HG02973 (cell line): ENCODE results near the gene HAUS5.
A peak's percentile ranks its signal among the peaks of the same experiment; 100 is the strongest.
"Not testable (repeated sequence)": the region's sequence is repeated elsewhere in the genome, so short reads cannot be mapped to it uniquely, and the experiment has no call there.

Experiments
- ATAC-seq: cut with Tn5 transposase; IDR thresholded peaks from one replicate; pipeline ENCODE4 v1.9.1; 2021; ENCODE audit warnings: moderate library complexity; ENCODE audit not compliant: unreplicated experiment

Gene HAUS5

GRCh38 chr19:35642312-35642711, 29.8 kb downstream of the HAUS5 start:
- no peak for ATAC-seq

DNA sequence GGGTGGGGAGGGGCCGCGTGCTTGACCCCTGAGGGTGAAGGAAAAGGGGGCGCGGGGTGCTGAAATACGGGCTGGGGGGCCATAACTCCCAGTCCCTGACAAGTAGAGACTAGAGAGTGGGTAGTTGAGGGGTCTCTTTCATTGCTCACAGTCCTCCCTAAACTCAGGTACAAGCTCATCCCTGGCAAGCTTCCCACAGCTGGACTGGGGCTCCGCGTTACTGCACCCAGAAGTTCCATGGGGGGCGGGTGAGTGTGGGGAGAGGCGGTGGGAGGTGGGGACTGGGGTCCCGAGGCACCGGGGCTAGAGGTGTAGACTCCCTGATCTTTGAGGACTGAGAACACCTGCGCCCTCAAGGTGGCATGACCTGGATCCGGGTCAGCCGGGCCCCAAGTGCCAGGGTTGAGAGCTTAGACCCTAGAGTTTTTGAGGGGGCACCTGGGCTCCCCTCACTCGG, 30.3 kb downstream of the HAUS5 start:
- ATAC-seq = no peak

- ATAC-seq = peak; percentile 33
Observed at GRCh38 chr19:35643255-35644205, 31.0 kb downstream of the HAUS5 start.

GRCh38 chr19:35644206-35644986, 31.9 kb downstream of the HAUS5 start:
- ATAC-seq = peak; percentile 56

- ATAC-seq = no peak
Observed at GRCh38 chr19:35644987-35645679, 32.6 kb downstream of the HAUS5 start.

DNA sequence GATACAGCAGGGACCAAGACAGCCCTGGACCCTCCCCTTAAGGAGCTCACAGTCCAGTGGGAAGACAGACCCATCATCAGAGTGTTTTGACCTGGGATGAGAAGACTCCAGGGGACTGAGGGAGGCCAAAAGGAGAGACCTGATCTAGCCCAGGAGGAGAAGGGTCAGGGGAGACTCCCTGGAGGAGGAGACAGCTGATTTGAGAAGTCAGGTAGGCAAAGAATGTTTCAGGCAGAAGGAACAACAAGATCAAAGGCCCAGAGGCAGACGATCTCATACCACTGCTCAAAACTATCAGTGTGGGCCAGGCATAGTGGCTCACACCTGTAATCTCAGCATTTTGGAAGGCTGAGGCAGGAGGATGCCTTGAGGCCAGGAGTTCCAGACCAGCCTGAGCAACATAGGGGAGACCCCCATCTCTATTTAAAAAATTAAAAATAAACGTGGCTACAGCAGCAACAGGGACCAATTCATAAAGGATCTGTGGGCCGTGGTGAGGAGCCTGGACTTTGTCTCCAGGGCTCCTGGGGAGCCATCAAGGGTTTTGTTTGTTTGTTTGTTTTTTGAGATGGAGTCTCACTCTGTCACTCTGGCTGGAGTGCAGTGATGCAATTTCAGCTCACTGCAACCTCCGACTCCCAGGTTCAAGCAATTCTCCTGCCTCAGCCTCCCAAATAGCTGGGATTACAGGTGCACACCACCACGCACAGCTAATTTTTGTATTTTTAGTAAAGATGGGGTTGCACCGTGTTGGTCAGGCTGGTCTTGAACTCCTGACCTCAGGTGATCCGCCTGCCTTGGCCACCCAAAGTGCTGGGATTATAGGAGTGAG, 33.4 kb downstream of the HAUS5 start:
- ATAC-seq = no peak

DNA sequence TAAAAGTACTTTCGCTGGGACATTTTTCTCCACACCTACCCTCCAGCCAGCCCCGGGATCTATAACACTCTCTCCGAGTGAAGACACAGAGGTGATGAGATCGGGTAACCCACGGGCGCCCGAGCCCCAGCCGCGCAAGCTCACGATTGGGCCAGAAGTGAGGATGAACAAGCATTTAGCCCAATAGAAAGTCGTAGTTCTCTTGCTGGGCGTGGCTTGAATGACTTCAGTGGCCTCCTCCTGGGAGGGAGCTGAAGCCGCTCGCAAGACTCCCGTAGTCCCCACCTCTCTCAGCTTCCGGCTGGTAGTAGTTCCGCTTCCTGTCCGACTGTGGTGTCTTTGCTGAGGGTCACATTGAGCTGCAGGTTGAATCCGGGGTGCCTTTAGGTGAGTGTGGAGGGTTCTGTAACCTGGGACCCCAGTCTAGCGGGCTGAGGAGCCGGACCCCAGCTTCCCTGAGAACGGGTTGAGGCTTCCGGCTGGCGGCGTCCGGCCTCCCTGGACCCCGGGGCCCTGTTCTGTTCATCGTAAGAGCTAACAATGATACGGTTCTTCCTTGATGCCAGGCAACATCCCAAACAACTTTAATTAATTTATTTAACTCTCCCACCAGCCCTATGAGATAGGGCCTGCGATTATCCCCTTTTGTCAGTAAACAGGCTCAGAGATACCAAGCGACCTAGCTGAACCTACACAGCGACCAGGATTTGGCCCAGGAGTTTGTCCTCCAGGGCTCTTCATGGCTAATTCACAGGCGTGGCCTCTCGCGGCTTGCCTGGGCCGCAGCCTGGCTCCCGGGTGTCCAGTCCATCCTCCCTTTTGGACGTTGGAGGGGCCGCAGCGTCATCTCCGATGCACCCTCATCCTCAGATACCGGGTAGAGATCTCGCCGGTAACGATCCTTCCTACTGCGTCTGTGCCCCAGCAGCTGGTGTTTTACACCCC, 35.8 kb downstream of the HAUS5 start, which contains the start of gene COX6B1:
COX6B1 (plus strand) TSS at position 307 of the 945 bp plus-strand sequence. CDS start 2,921 bp downstream, outside the sequence.
- peak; percentile 48 for ATAC-seq

- no peak for ATAC-seq
Observed at GRCh38 chr19:35650581-35650980, 38.0 kb downstream of the HAUS5 start.

- ATAC-seq = not testable (repeated sequence)
Observed at GRCh38 chr19:35654828-35655227, 42.3 kb downstream of the HAUS5 start.

- no peak for ATAC-seq
Observed at GRCh38 chr19:35655600-35655999, 43.1 kb downstream of the HAUS5 start.

GRCh38 chr19:35656700-35657099, 44.2 kb downstream of the HAUS5 start:
- no peak for ATAC-seq

GRCh38 chr19:35657904-35658700, 45.6 kb downstream of the HAUS5 start:
- no peak for ATAC-seq

GRCh38 chr19:35661995-35662340, 49.4 kb downstream of the HAUS5 start:
- ATAC-seq = no peak

DNA sequence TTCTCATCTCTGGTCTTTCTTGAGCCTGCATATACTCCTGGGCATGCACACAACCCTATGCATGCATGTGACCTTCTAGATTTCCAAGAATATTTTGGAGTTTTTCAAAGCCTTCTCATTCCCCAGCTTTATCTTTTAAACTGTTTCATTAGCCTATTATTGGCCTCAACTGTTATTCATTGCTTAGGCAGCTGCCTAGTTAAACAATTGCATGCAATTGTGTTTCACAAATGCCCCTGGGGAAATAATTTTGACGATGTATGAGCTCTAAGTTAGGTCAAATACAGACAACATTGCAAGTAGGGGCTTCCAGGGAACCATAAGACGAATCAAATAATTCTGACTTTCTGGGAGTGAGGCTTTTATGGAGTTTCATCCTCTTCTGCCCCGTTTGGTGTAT, 51.4 kb downstream of the HAUS5 start:
- ATAC-seq = no peak

- no peak for ATAC-seq
Observed at GRCh38 chr19:35665157-35665556, 52.6 kb downstream of the HAUS5 start.

- no peak for ATAC-seq
Observed at GRCh38 chr19:35665604-35666003, 53.1 kb downstream of the HAUS5 start.

- no peak for ATAC-seq
Observed at GRCh38 chr19:35666251-35666913, 53.8 kb downstream of the HAUS5 start, which contains the start of gene UPK1A. Gene UPK1A, plus strand, starts transcription at chr19:35666517. Its CDS starts 296 bp downstream, at chr19:35666813.

GRCh38 chr19:35669566-35669965, 57.0 kb downstream of the HAUS5 start:
- ATAC-seq = no peak
